HG03025 (cell line): Measurements from ENCODE around the gene PIP5KL1.

ENCODE experiments used
- ATAC-seq: cut with Tn5 transposase; IDR thresholded peaks from one replicate; pipeline ENCODE4 v1.9.1; 2021; ENCODE audit warnings: mild to moderate bottlenecking, moderate library complexity; ENCODE audit not compliant: unreplicated experiment, low FRiP score

Gene PIP5KL1

DNA sequence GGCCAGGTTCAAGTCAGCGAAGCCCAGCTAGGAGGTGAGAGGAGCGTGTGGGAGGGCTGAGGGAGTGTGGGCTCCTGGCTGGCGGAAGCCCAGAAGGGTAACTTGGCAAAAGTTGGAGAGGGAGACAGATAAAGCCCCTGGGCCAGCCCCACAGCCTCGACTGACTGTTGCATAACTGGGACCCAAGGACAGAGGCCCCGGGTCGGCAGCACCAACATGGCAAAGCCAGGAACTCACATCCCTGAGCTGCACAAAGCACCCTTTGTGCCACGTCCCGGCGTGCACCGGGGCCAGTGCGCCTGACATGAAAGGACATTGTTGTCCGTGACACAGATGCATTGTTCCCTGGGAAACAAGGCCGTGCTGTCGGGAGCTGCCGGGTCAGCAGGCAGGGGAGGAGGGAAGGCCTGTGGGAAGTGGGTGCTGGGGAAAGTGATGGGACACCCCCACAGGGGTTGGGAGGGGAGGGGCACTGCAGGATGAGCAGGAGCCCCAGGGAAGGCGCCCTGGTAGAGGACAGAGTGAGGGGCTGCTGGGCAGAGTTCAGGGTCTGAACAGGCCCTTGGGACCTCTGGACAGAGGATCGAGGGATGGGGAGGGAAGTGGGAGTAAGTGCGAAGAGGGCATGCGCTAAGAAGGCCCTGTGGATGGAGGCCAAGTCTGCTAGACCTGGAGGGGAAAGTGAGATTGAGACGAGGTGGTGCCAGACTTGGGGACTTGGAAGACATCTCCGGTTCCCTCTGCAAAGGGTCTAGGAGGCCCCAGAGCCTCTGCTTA is 20.1 kb upstream of the PIP5KL1 start:
- ATAC-seq = no peak

DNA sequence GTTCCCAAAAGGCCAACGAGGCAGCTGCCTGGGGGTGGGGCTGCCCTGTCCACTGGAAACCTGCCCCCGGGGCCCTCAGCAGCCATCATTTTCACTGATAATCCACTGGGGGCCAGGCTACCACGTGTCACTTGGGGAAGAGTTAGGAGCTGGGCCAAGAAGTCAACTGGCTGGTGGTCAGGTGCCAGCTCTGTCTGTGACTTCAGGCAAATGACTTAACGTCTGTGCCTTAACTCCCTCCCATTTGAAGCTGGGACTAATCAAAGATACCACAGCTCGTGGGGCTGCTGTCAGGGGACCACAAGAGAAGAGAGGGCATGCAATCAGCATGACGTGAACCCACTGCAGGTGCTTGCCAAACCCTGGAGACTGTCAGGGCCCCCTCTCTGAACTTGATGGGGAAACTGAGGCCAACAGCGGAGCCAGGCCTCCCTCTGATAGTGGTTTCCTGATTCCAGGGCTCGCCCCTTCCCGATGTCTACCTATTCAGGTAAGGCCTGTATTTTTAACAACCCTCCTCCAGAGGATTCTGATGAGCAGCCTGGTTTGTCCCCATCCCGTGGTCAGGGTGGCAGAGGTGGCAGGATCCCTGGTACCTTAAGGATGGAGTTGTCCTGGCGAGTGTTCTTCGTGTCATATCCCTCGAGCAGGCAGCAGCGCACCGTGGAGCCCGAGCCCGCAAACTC is 19.4 kb upstream of the PIP5KL1 start:
- no peak for ATAC-seq

DNA sequence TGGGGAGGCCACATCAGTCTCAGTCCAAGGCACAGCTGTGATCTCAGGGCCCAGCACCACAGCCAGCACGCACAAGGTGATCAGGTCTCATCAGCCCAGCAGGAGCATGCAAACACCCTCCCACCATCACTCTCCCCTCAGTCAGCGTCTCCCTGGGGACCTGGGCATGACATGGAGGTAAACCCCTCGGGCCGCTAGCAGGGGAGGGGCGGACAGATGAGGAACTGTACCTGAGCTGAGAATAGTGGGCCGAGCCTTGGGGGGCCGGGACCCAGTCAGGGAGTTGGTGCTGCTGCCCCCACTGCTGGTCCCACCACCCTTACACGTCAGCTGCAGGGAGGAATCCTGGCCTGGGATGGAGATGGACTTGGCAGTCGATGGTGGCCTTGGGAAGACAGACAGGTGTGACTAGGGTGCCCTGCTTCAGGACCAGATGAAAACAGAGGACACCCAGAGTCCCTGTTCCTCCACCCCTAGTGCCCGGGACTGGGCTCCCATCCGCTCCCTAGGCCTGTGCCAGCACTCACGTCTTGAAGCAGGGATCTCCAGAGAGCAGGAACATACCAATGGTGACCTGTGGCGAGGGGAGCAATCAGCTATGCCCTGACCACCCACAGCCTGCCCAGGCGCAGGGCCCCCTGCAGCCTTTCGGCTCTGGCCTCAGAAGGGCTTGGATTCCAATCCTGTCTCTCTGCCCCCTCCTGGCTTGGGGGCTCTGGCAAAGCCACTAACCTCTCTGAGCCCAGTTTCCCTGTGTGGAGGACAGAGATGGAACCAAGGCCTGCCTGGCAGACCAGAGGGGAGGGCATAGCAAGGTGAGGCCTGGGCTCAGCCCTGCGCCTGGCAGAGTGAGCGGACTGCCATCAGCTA is 17.5 kb upstream of the PIP5KL1 start:
- ATAC-seq = no peak

DNA sequence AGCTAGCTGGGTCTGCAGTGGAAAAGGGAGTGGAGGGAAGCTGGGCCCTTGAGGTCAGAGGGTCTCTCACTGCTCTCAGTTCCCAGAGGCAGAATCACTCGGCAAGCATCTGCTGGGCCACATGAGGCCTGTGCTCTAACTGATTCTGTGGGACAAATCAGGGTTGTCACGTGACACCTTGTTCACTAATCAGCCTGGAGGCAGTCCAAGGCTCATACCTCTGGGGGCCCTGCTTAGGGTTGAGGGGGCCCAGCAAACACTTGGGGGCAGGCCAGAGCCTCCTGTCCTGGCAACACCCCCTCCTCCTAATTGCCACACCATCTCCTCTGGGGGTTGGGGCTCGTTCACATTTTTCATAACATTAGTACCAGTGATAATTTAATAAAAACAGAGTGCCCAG is 16.2 kb upstream of the PIP5KL1 start:
- ATAC-seq = no peak

DNA sequence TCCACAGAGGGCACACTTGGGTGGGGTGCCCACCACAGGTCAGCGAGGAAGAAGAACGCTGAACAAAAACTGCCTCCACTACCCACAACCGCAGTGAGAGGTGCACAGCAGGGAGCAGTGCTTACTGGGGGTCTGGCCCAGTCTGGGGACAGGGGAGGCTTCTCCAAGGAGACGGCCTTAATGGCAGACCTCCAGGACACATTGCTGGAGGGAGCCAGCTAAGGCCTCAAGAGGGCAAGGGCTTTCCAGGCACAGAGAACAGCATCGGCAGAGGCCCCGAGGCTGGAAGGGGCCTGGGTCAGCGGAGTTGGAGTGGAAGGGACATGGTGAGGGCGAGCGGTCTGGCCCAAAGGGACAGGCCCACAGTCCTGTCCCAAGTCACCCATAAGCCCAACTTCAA is 15.4 kb upstream of the PIP5KL1 start:
- no peak for ATAC-seq

DNA sequence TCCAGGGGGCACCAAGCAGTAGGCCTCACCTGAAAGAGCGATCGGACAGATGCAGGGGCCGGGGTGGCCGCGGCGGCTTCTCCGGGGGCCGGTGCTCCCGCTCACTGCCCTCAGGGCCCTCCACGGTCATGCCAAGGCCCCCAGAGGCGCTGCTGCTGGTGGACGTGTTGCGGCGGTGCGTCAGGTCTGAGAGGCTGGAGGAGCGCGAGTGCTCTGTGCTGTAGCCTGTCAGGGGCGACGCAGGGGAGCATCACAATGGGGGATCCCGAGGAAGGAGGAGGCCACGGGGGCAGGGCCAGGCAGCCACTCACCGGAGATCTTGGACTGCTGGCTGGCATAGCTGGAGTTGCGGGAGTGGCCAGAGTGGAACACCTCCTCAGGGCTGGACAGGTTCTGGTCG is 14.8 kb upstream of the PIP5KL1 start:
- ATAC-seq = no peak

DNA sequence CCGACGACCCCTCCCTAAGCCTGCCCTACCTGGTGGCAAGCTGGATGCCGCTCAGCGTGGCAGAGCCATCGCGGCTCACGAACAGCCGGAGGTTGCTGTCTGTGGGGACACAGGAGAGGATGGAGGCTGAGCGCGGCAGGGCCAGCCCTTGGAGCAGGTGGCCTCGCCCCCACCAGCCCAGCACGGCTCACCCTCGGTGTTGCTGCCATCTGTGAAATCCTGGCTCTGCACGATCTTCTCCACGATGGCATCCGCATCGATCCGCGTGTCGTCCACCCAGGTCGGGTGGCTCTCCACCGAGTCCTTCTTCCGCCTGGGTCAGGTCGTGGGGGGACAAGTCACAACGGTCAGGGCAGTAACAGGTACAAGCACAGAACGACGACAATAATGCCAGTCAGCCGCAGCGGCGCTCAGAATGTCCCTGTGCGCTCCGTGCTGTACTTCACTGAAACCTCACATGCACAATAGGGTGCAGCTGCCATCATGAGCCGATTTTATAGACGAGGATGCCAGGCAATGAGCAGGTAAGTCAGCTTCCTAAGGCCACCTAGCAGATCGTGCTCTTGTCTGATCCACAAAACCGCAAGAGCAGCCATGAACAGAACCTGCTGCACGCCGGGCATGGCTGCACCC is 14.1 kb upstream of the PIP5KL1 start:
- ATAC-seq = no peak

DNA sequence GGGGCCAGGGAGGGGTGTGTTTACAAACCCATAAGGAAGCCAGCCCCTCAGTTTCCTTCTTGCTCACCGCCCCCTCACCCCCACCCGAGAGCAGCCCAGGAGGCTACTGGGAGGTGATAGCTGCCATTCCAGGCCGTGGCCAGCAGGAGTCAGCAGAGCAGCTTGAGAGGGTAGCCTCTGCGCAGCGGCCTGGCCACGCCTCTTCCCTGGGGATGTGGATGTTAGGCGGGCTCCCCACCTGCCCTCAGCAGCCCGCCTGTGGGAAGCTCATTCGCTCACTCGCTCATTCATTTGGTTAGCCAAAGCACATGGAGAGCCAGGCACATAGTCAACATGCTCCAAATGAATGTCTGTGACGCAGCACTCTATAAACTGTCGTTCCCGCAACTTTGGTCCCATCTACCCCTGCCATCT is 13.2 kb upstream of the PIP5KL1 start:
- ATAC-seq = no peak

DNA sequence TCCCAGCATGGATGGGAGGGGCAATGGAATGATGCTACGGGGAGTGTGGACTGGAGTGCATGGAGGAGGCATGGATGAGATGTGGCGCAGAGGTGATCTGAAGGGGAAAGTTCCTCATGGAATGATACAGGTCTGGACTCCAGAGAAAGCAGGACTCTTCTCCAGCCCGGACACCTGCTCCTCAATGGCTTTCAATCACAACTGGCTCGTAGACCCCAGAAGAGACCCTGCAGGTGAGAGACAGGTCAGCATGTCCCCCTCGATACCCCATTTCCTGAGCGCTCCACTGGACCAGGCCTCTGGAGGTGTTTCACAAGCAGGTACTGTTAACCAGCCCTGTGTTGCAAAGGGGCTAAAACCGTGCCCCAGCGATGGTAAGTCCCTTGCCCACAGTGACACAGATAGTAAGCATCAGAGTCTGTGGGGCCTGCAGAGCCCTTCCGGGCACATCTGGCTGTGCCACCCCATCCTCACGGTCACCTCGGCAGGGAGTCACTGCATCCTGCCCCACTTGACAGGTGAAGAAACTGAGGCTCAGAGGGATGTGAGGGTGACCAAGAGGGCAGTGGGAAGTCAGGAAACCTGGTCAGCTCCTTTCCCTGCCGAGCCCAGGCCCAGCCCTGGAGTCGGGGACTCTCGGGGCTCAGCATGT is 12.6 kb upstream of the PIP5KL1 start:
- no peak for ATAC-seq

DNA sequence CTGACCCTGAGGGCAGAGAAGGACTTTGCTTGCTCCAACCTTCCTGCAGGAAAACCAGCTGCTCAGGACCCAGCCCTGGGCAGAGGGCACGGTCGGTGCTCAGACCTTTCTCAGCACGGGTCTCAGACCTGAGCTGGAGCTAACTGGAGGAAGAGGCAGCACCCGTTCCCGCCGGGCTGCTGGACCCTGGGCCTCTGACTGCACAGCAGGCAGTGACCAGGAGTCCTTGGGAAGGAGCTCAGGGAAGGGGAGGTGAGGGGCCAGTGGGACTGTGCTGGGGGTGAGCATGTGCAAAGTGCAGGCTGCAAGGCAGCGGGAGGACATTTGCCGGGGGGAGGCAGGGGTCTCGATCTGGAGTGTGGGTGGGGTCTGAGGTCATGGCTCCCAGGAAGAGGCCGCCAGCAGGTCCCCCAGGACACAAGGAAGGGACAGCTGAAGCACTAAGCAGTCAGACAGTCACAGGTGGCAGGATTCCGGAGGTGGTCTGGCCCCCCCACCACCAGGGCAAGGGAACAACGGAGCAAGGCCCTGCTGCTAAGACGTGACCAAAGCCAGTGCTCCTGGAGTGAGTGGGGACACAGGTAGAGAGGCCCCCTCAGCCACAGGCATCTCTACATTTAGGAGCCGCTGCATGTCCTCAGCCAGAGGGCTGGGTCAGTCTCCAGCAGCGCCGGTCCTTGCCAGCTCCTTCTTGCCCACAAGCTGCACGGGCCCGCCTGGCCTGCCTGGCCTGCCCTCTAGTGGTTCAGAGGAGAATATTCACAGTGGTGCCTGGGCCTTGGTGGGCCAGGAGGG is 11.8 kb upstream of the PIP5KL1 start:
- ATAC-seq = no peak

DNA sequence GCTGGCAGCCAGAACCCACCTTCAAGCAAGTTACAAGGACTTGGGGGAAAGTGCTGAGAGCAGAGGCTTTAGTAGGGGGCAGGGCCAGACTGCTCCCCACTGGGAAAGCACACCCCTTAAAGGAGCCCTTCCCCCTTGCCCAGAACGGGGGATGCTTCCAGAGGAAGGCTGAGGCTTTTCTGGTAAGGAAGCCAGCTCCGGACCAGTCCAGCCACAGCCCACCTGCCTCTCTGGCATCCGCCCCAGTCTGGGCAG is 11.3 kb upstream of the PIP5KL1 start:
- no peak for ATAC-seq

DNA sequence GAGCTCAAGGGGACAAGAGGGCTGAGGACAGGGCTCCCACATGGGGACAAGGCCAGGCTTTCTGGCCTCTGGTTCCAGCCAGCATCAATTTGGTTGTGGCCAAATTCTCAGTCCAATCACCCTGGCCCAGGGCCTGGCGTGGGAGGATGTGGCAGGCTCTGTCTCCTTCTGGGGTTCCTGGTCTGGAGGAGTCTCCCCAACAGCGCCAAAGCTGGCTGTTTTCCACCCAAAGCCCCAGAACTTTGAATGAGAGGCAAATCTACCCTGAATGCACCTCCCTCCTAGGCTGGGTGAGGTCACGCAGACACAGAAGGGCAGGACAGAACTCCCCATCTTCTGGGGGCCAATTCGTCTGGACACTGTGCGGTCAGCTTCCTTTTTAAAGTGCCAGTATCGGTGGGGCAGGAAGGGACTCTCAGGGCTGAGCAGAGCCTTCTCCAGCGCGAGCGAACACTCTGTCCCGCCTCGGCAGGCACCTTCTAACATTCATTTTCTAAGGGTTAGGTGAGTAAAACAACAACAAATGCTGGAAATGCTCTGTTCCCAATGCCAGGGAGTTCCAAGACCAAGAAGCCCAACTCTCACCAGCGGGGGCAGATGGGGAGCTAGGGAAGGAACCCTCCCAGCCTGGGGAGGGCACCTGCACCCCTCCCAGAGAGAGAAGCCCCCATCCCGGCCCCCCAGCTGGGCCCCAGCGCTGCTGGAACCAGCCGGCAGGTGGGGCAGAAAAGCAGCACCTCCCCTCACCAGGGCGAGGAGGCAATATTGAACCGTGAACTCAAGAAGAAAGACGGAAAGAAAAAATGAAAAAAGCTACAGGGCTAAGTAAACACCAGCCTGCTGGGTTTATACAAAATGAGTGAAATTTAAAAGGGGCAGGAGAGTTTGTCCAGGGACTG is 10.7 kb upstream of the PIP5KL1 start:
- no peak for ATAC-seq

DNA sequence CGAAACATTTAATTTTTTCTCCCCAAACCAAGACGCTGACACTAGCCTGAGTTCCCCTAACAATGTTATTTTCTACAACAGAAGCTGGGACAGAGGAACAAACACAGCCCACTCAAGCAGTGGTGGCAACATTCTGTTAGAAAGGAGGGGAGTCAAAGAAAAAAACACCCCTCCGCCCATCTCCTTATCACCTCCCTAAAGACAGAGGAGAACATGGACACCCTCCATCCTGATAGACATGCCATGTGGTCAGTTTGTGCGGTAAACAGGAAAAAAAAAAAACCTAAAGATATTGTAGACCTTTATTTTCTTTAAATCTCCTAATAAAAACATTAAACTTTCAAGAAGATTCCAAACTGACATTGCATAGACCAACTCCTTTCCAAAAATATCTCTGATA is 10.0 kb upstream of the PIP5KL1 start:
- no peak for ATAC-seq

DNA sequence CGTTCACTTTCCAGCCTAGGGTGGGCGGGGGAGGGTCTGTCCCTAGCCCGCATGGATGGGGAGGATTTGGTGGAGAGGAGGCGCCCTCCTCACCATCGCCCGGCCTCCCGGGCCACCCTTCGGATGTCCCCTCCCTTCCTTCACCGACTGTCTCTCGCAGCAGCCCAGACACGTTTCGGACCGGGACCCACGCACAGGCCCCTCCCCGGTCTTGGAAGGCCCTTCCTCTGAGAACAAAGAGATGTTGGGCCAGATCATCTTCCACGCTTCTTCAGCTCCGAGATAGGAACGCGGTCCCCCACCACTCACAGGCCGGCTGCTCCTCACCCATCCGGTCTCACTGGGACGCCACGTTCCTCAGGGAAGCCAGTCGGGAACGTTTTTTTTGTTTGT is 7.7 kb upstream of the PIP5KL1 start:
- ATAC-seq = no peak

DNA sequence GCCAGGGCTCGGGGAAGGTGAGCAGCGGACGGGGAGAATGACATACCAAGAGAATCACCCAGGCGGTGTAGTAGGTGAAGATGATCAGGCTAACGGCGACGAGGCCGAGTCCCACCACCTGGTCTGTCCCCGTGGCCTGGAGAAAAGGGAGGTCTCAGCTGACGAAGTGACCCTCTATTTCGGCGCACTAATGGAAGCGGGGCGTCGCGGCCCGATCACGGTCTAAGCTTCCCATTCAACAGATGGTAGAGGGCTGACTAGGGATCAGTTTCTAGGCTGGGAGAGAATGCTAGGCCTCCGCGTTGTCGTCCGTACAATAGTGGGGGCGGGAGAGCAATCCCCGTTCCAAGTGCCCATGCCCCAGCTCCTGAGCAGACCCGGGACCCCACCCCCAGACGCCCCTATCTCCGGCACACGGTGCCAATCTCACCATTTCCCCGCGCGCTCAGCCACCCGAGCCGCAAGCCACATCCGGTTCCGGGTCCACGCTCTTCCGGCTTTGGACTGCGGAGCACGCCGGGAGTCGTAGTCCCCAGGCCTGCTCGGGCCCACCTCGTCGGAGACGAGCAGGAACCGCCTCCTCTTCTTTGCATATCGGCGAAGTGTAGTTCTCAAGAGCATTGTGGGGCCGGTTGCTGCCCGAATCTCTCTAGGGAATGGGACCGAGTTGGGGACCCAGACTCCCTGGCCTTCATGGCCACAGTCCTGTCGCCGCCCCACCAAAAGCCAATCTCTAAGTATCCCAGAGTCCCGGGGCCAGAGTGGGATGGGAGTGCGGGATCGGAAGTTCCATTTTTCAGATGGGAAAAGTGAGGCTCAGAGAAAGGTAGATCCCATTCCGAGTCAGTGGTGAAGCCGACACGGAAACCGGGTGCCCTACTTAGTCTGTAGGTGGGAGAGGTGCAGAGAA is 7.1 kb upstream of the PIP5KL1 start, which contains the start of gene DPM2:
DPM2 (minus strand) TSS at position 467 of the 910 bp plus-strand sequence; CDS start at position 433, 34 bp downstream.
- peak; percentile 80 for ATAC-seq

DNA sequence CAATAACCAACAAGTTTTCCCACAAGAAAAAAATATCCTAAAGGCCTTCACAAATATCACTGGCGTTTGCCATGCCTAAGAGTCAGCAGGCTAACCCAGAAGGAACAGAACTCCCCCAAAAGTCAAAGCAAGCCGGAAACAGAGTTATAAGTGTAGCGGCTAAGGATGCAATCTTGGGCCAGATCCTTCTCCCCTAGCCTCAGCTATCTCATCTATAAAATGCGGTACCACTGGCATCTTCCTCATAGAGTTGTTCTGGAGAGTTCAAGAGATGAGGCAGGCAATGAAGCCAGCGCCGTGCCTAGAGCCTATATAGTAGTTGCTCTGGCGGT is 6.4 kb upstream of the PIP5KL1 start:
- no peak for ATAC-seq

DNA sequence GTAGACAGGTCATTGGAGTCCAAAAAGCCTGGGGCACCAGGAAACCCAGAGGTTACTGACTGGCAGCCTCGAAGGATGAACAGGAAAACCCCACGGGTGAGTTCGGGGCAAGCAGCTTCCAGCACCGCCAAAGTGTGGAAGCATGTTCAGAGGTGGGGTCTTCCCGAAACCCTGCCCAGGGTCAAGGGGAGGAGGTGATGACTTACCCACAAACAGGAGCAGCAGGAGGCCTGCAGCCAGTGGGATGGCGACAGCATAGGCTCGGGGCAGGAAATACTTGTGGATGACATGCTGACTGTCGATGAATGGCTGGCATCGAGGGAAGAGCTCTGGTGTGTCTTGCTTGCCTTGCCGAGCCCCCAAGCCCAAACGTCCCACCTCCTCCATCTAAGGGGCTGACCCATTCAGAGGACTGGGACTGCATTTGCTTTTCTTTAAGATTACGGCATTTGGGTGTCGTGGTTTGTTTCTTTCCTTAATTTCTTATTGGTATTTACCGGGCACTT is 5.8 kb upstream of the PIP5KL1 start:
- no peak for ATAC-seq
